ENCODE results near the gene FAM221B.

The FAM221B gene

GRCh38 chr9:35845824-35846771 lies 17.6 kb upstream of the FAM221B start:
- no peak for DNase-seq

- DNase-seq, result peak; percentile 49 to 65
Measured at GRCh38 chr9:35844628-35845270, 16.2 kb upstream of the FAM221B start.

- peak in 1 of 2 donors; percentile 24 for DNase-seq
Measured at GRCh38 chr9:35842795-35843194, 14.3 kb upstream of the FAM221B start.

- DNase-seq, result no peak
Measured at GRCh38 chr9:35842020-35842745, 13.7 kb upstream of the FAM221B start.

GRCh38 chr9:35841645-35841900 lies 13.0 kb upstream of the FAM221B start:
- no peak for DNase-seq

GRCh38 chr9:35840881-35841644 lies 12.5 kb upstream of the FAM221B start:
- no peak for DNase-seq

- no peak for DNase-seq
Measured at GRCh38 chr9:35839926-35840325, 11.4 kb upstream of the FAM221B start.

GRCh38 chr9:35836595-35836994 lies 8.1 kb upstream of the FAM221B start:
- no peak for DNase-seq

GRCh38 chr9:35835766-35836165 lies 7.2 kb upstream of the FAM221B start:
- no peak for DNase-seq

GRCh38 chr9:35835216-35835632 lies 6.7 kb upstream of the FAM221B start:
- no peak for DNase-seq

- DNase-seq, result no peak
Measured at GRCh38 chr9:35834260-35835215, 6.0 kb upstream of the FAM221B start.

GRCh38 chr9:35832814-35833213 lies 4.3 kb upstream of the FAM221B start:
- DNase-seq, result no peak

GRCh38 chr9:35831040-35831439 lies 2.5 kb upstream of the FAM221B start:
- no peak for DNase-seq

GRCh38 chr9:35829764-35830096 lies 1.2 kb upstream of the FAM221B start:
- no peak for DNase-seq

GRCh38 chr9:35829084-35829763 lies 692 bp upstream of the FAM221B start, which contains the start of gene TMEM8B:
TSS of gene TMEM8B (plus strand) at chr9:35829228. CDS start at chr9:35829448, 220 bp downstream.
- DNase-seq, result peak; percentile 93

GRCh38 chr9:35827486-35827885 lies 1.0 kb downstream of the FAM221B start:
- no peak for DNase-seq

- DNase-seq, result peak; percentile 41 to 64
Measured at GRCh38 chr9:35826071-35826701, 2.3 kb downstream of the FAM221B start.

- no peak for DNase-seq
Measured at GRCh38 chr9:35822926-35823325, 5.6 kb downstream of the FAM221B start.

- DNase-seq, result no peak
Measured at GRCh38 chr9:35820076-35820475, 8.5 kb downstream of the FAM221B start.

GRCh38 chr9:35818341-35818740 lies 10.2 kb downstream of the FAM221B start:
- DNase-seq, result no peak

GRCh38 chr9:35816708-35817107 lies 11.8 kb downstream of the FAM221B start:
- no peak for DNase-seq
